MCF 10A (cell line): ENCODE measurements around the gene BTNL9. TPM values are rescaled to one million over a fixed set of nuclear protein-coding genes. Genes with fewer than 3 reads are reported as not detected.

ENCODE experiments used
- BruUV-seq: library from RNA; stranded (reverse); fragments of 400-500 nt; replicated peaks from 2 replicates; lab custom pipeline; 2021; lab: Mats Ljungman, UMichigan
- CTCF ChIA-PET: fragments of 300-600 bp; sonication (Branson Sonifier 250); formaldehyde crosslinking; extraction: SDS; loops from one replicate; lab custom pipeline; 2021; ENCODE audit warnings: antibody characterized with exemption, inconsistent platforms; lab: Yijun Ruan, JAX
- POLR2A ChIA-PET: fragments of 300-600, 350-650 bp; sonication (Branson Sonifier 250); formaldehyde crosslinking; extraction: SDS; loops from one replicate; lab custom pipeline; 2020; ENCODE audit warnings: antibody characterized with exemption, inconsistent platforms; lab: Yijun Ruan, JAX
- DNase-seq: peaks from one replicate; pipeline ENCODE4 v3.0.0-alpha.2; 2018; ENCODE audit not compliant: unreplicated experiment
- H3K27ac Mint-ChIP-seq: one replicate; pipeline ENCODE4 v1.8.0; 2022; ENCODE audit warnings: mild to moderate bottlenecking, low read depth, mixed read lengths; ENCODE audit not compliant: unreplicated experiment
- H3K27me3 Mint-ChIP-seq: one replicate; pipeline ENCODE4 v1.8.0; 2022; ENCODE audit warnings: mixed read lengths; ENCODE audit not compliant: insufficient read depth, unreplicated experiment
- H3K36me3 Mint-ChIP-seq: one replicate; pipeline ENCODE4 v1.8.0; 2022; ENCODE audit warnings: mild to moderate bottlenecking, moderate library complexity, mixed read lengths; ENCODE audit not compliant: insufficient read depth, unreplicated experiment
- H3K4me1 Mint-ChIP-seq: one replicate; pipeline ENCODE4 v1.8.0; 2022; ENCODE audit warnings: mixed read lengths; ENCODE audit not compliant: insufficient read depth, unreplicated experiment
- H3K4me3 Mint-ChIP-seq: one replicate; pipeline ENCODE4 v1.8.0; 2022; ENCODE audit warnings: mild to moderate bottlenecking, moderate library complexity, mixed read lengths; ENCODE audit not compliant: unreplicated experiment
- H3K9me3 Mint-ChIP-seq: one replicate; pipeline ENCODE4 v1.8.0; 2022; ENCODE audit warnings: mixed read lengths; ENCODE audit not compliant: unreplicated experiment
- CTCF ChIP-seq: fragments of 200-600 bp; IDR thresholded peaks from one replicate; pipeline ENCODE4 v1.8.0; 2022; ENCODE audit warnings: antibody characterized with exemption, mild to moderate bottlenecking; ENCODE audit not compliant: unreplicated experiment
- intact Hi-C: fragments of 100-400 bp; cut with micrococcal nuclease; formaldehyde crosslinking; loops from 2 replicates; pipeline ENCODE4 v1.14.1; 2022
- total RNA-seq: library from RNA; stranded (reverse); gene quantifications from 2 replicates; pipeline ENCODE4 v1.2.3, GENCODE V29; 2022

Gene BTNL9
- total RNA-seq, 1 experiment from 2014 or later: not detected

DNA sequence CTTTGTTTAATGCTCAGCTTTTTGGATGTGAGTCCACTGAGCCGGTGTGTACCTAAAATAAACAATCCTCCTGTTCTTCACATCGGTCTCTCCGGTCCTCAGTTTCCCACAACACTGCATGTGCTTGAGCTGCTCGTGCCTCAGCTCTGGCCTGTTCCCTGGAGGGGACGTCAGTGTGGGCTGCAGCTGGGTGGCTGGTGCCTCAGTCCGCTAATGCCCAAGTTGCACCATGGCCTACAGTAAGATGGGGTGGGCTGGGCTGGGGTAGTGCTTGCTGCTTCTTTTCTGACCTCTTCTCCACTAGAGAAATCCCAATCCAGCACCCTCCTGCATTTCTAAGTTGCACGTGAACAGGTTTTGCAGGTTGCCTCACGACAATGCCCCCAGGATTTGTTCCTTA is 595 bp upstream of the BTNL9 start:
- intact Hi-C loops: no loop called here
- Mint-ChIP-seq H3K27ac (no peak overlapping the region), H3K27me3 (peaks cover 76% of the 10 kb centered on the region), H3K4me1 (no peaks in the 10 kb centered on the region), H3K9me3 (no peaks in the 10 kb centered on the region), H3K36me3 (no peaks in the 10 kb centered on the region), H3K4me3 (no peak overlapping the region)
- TF ChIP-seq CTCF: no peak
- no peak for DNase-seq
- BruUV-seq: no TSS peak
- POLR2A ChIA-PET: interaction anchor here (0.7 kb wide), 1 partner anchor 28 kb away, joined by 3 read pairs; no protein-coding TSS in a partner anchor
- CTCF ChIA-PET: interaction anchor here (0.7 kb wide), 1 partner anchor 734 kb away, joined by 3 read pairs; no protein-coding TSS in a partner anchor

DNA sequence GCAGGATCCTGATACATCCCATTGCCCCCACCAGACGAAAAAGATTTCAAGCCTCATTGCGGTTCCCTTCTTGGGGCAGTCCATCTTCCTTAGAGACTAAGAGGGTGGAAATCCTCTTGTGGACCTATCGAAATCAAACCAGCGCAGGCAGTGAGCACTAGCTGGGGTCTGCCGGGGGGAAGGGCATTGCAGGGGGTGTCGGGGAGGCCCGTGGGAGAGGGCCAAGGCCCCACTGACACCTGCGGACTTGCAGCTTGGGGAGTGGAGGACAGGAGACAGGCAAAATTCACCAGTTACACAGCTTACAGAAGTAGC is 522 bp downstream of the BTNL9 start:
- H3K4me1 Mint-ChIP-seq: no peaks in the 10 kb centered on the region
- POLR2A ChIA-PET: no interaction called here
- CTCF ChIA-PET: interaction anchor here (0.5 kb wide), 1 partner anchor 322 kb away, joined by 3 read pairs; no protein-coding TSS in a partner anchor
- H3K36me3 Mint-ChIP-seq: no peaks in the 10 kb centered on the region
- H3K9me3 Mint-ChIP-seq: no peaks in the 10 kb centered on the region
- intact Hi-C loops: no loop called here
- H3K4me3 Mint-ChIP-seq: no peak overlapping the region
- TF ChIP-seq CTCF: no peak
- H3K27me3 Mint-ChIP-seq: peaks cover 76% of the 10 kb centered on the region
- DNase-seq: no peak
- BruUV-seq: no TSS peak
- H3K27ac Mint-ChIP-seq: no peak overlapping the region

DNA sequence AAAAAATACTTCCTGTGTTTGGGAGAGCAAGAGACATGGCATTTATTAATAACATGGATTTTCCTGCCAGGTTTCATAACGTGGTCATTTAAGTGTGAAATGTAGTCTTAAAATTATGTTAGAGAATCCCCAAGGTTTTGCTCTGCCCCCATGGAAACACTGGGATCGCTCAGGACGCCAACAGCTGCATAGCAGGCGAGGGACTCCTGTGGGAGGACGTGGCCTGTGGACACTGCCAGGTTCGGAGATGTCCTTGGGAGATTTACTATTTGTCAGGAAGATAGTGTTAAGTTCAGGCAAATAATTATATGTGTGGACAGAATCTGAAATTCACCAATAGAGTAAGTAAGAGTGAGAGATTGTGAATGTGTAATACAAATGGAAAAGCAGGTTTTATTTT is 977 bp downstream of the BTNL9 start:
- no peaks in the 10 kb centered on the region for H3K36me3 Mint-ChIP-seq
- H3K4me1 Mint-ChIP-seq: no peaks in the 10 kb centered on the region
- peaks cover 73% of the 10 kb centered on the region for H3K27me3 Mint-ChIP-seq
- TF ChIP-seq CTCF: no peak
- DNase-seq: no peak
- H3K27ac Mint-ChIP-seq: no peak overlapping the region
- intact Hi-C loops: no loop called here
- BruUV-seq: no TSS peak
- no peak overlapping the region for H3K4me3 Mint-ChIP-seq
- POLR2A ChIA-PET: no interaction called here
- CTCF ChIA-PET: no interaction called here
- H3K9me3 Mint-ChIP-seq: no peaks in the 10 kb centered on the region

DNA sequence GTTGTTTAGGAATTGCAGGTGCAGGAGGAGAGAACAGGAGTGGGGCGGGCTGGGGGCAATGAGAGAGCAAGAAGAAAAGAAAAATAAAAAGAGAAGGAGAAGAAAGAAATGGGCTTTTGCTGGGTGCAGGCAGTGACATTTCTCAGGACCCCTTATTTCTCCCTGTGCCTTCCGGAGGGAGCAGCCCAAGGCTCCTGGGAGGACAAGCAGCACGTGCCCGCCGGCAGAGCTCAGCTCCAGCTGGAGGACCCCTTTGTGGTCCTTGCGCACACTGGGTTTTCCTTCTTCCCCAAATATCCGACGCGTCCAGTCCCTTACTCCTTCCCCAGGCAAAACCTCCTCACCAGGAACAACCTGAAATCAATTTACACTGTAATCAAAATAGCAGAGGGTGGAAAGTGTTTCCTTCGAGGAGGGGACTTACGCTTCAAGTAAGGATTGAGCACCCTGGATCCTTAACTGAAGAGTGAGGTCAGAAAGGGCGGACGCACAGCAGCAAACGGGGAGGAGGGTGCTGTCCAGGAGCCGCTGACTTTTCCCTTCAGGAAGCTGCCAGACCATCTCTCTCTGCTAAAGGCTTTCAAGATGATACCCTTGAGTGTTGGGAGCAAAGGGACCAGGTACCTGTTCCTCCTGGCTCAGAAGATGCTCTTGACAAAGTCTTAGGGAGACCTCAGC is 2.1 kb downstream of the BTNL9 start:
- CTCF ChIA-PET: interaction anchor here (0.6 kb wide), 1 partner anchor 260 kb away, joined by 3 read pairs; no protein-coding TSS in a partner anchor
- no peak for TF ChIP-seq CTCF
- no peak for DNase-seq
- H3K4me1 Mint-ChIP-seq: no peaks in the 10 kb centered on the region
- H3K27me3 Mint-ChIP-seq: peaks cover 65% of the 10 kb centered on the region
- no peak overlapping the region for H3K27ac Mint-ChIP-seq
- H3K9me3 Mint-ChIP-seq: no peaks in the 10 kb centered on the region
- H3K36me3 Mint-ChIP-seq: no peaks in the 10 kb centered on the region
- POLR2A ChIA-PET: interaction anchor here (0.7 kb wide), 1 partner anchor 114 kb away, joined by 3 read pairs; no protein-coding TSS in a partner anchor
- intact Hi-C loops: no loop called here
- no peak overlapping the region for H3K4me3 Mint-ChIP-seq
- no TSS peak for BruUV-seq
